ENCODE measurements around the gene DIP2A.

GRCh38 chr21:46426313-46427046, 32.2 kb upstream of the DIP2A start:
- TF ChIP-seq, protein P1, sequence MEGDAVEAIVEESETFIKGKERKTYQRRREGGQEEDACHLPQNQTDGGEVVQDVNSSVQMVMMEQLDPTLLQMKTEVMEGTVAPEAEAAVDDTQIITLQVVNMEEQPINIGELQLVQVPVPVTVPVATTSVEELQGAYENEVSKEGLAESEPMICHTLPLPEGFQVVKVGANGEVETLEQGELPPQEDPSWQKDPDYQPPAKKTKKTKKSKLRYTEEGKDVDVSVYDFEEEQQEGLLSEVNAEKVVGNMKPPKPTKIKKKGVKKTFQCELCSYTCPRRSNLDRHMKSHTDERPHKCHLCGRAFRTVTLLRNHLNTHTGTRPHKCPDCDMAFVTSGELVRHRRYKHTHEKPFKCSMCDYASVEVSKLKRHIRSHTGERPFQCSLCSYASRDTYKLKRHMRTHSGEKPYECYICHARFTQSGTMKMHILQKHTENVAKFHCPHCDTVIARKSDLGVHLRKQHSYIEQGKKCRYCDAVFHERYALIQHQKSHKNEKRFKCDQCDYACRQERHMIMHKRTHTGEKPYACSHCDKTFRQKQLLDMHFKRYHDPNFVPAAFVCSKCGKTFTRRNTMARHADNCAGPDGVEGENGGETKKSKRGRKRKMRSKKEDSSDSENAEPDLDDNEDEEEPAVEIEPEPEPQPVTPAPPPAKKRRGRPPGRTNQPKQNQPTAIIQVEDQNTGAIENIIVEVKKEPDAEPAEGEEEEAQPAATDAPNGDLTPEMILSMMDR (conservative IDR thresholded peaks at IDR 0.05; ENCODE audit: low read depth in 2 of 2), result no peak
- TF ChIP-seq STAT1 (IDR thresholded peaks at IDR 0.05; ENCODE audit: unreplicated experiment), result no peak
- no peak for TF ChIP-seq EZH2 (IDR thresholded peaks at IDR 0.05; ENCODE audit: low read depth, unreplicated experiment)
- TF ChIP-seq POLR2AphosphoS5 (IDR thresholded peaks at IDR 0.05; ENCODE audit: low read depth), result no peak
- no peak for TF ChIP-seq EZH2phosphoT487 (IDR thresholded peaks at IDR 0.05; ENCODE audit: unreplicated experiment)
- TF ChIP-seq REST (IDR thresholded peaks at IDR 0.05; ENCODE audit: unreplicated experiment), result no peak
- no peak for TF ChIP-seq ZNF114 (CRISPR knock-in tag; IDR thresholded peaks at IDR 0.05)

Data from GM23338 (cell line).